HepG2 (cell line): ENCODE data around the gene CYP4F22. TPM values are rescaled to one million over a fixed set of nuclear protein-coding genes. Genes with fewer than 3 reads are reported as not detected.
"Not testable (repeated sequence)": the region's sequence is repeated elsewhere in the genome, so short reads cannot be mapped to it uniquely, and the experiment has no call there.

Source experiments
- ATAC-seq: fragments of 200-7000 bp; cut with Tn5 transposase; 3 replicates; pipeline ENCODE4 v1.9.1; 2020; ENCODE audit warnings: mild to moderate bottlenecking, moderate library complexity
- BruUV-seq: library from RNA; stranded (reverse); fragments of 400-500 nt; replicated peaks from 2 replicates; lab custom pipeline; 2021; lab: Mats Ljungman, UMichigan
- CTCF ChIA-PET: fragments of 300-600 bp; formaldehyde crosslinking; extraction: SDS; loops from one replicate; lab custom pipeline; 2021; ENCODE audit warnings: low total read pairs, inconsistent platforms, low intra/inter-chr PET ratio; lab: Yijun Ruan, JAX
- POLR2A ChIA-PET: fragments of 350-600 bp; sonication (Branson Sonifier 250); formaldehyde crosslinking; loops from one replicate; lab custom pipeline; 2020; ENCODE audit warnings: antibody characterized with exemption, inconsistent platforms; lab: Yijun Ruan, JAX
- DNase-seq: peaks from one replicate; pipeline ENCODE4 v3.0.0-alpha.2; 2015; ENCODE audit warnings: low spot score
- FAIRE-seq: peaks from 3 replicates; lab custom pipeline; 2011; peaks lifted over from hg19 to GRCh38; lab: Jason Lieb, UNC
- H2AFZ ChIP-seq: one replicate; pipeline ENCODE4 v1.6.1; 2011; ENCODE audit warnings: low read length, inconsistent platforms
- H3K27ac ChIP-seq: fragments of 300-600 bp; 3 replicates; pipeline ENCODE4 v1.8.0; 2011; ENCODE audit warnings: mixed run types, mild to moderate bottlenecking, mixed read lengths, low read length, inconsistent platforms; ENCODE audit not compliant: insufficient read depth; ENCODE audit errors: extremely low read length
- H3K27me3 ChIP-seq, 2 experiments: fragments of 200-600 bp in 1 of 2; 2 replicates in 1 of 2; 3 replicates in 1 of 2; pipeline versions ENCODE4 v1.6.0 to v1.8.0; 2011; ENCODE audit warnings: low read length in 2 of 2, mild to moderate bottlenecking in 2 of 2, moderate library complexity in 2 of 2, inconsistent platforms in 1 of 2; ENCODE audit not compliant: insufficient read depth in 2 of 2, control insufficient read depth in 1 of 2
- H3K36me3 ChIP-seq, 2 experiments: fragments of 200-600 bp in 1 of 2; replicated peaks in 1 of 2; 2 replicates in 1 of 2; 3 replicates in 1 of 2; pipeline versions ENCODE4 v1.5.1 to v1.8.0; 2011; ENCODE audit warnings: low read length in 2 of 2, inconsistent platforms in 1 of 2; ENCODE audit not compliant: insufficient read depth in 2 of 2, control insufficient read depth in 1 of 2
- H3K4me1 ChIP-seq: 2 replicates; pipeline ENCODE4 v1.5.1; 2012; ENCODE audit warnings: low read length, inconsistent platforms; ENCODE audit not compliant: insufficient read depth
- H3K4me2 ChIP-seq: 2 replicates; pipeline ENCODE4 v1.6.0; 2011; ENCODE audit warnings: low read depth, low read length, inconsistent platforms
- H3K4me3 ChIP-seq, 3 experiments: fragments of 200-600 bp in 1 of 3; sonication (generic), shearing (Covaris generic) in 1 of 3; replicated peaks in 1 of 3; 2 replicates each; pipeline ENCODE4 v1.5.1; 2011 to 2016; ENCODE audit warnings: low read length in 3 of 3, inconsistent platforms in 2 of 3, low read depth in 2 of 3, mild to moderate bottlenecking in 2 of 3, control low read depth in 1 of 3, mixed read lengths in 1 of 3; ENCODE audit not compliant: insufficient read depth in 1 of 3
- H3K79me2 ChIP-seq: one replicate; pipeline ENCODE4 v1.6.1; 2011; ENCODE audit warnings: low read length, inconsistent platforms; ENCODE audit not compliant: insufficient read depth
- H3K9ac ChIP-seq: 2 replicates; pipeline ENCODE4 v1.6.0; 2011; ENCODE audit warnings: mild to moderate bottlenecking, low read depth, low read length, inconsistent platforms; ENCODE audit not compliant: insufficient read depth
- H3K9me3 ChIP-seq: 2 replicates; pipeline ENCODE4 v1.5.1; 2012; ENCODE audit warnings: mild to moderate bottlenecking, low read length
- H4K20me1 ChIP-seq: 2 replicates; pipeline ENCODE4 v1.6.0; 2011; ENCODE audit warnings: inconsistent platforms, mild to moderate bottlenecking, low read length, moderate library complexity; ENCODE audit not compliant: insufficient read depth
- DR1 ChIP-seq: sonication (generic); formaldehyde crosslinking; IDR thresholded peaks from 2 replicates; pipeline ENCODE4 v1.8.0; 2021; ENCODE audit warnings: mild to moderate bottlenecking, missing genetic modification reagents, inconsistent platforms
- HDAC1 ChIP-seq: sonication (generic); formaldehyde crosslinking; IDR thresholded peaks from 2 replicates; pipeline ENCODE4 v1.5.1; 2020; ENCODE audit warnings: mild to moderate bottlenecking, missing genetic modification reagents
- NFE2L1 ChIP-seq: sonication (generic); formaldehyde crosslinking; IDR thresholded peaks from 2 replicates; pipeline ENCODE4 v1.4.0; 2020; ENCODE audit warnings: missing genetic modification reagents, mild to moderate bottlenecking, borderline replicate concordance
- REPIN1 ChIP-seq: sonication (generic); formaldehyde crosslinking; IDR thresholded peaks from 2 replicates; pipeline ENCODE4 v1.8.0; 2022; ENCODE audit warnings: missing genetic modification reagents, low read depth, mild to moderate bottlenecking, borderline replicate concordance
- SPEN ChIP-seq: sonication (generic); formaldehyde crosslinking; IDR thresholded peaks from 2 replicates; pipeline ENCODE4 v1.5.1; 2020; ENCODE audit warnings: low read depth, mild to moderate bottlenecking, missing genetic modification reagents
- TBL1XR1 ChIP-seq: fragments of 150-350 bp; IDR thresholded peaks from 2 replicates; pipeline ENCODE4 v1.6.1; 2014; ENCODE audit warnings: borderline replicate concordance, low read length; ENCODE audit not compliant: partially characterized antibody
- ZNF629 ChIP-seq: sonication (generic); formaldehyde crosslinking; conservative IDR thresholded peaks from 2 replicates; pipeline ENCODE4 v1.5.0; 2020; ENCODE audit warnings: missing genetic modification reagents
- ZNF713 ChIP-seq: sonication (generic); formaldehyde crosslinking; IDR thresholded peaks from 2 replicates; pipeline ENCODE4 v1.4.0; 2020; ENCODE audit warnings: mild to moderate bottlenecking, missing genetic modification reagents
- WGBS: methylation state at CpG from one replicate; pipeline ENCODE4 v1.1.6; 2017; ENCODE audit warnings: low lambda C conversion rate; 5-methylcytosine and 5-hydroxymethylcytosine counted together
- in situ Hi-C: cut with HindIII; loops from 2 replicates; pipeline ENCODE4 v1.10.0; 2017; ENCODE audit warnings: low pct_unique_long_range_greater_than_20kb; ENCODE audit not compliant: extremely low pct_ligation_motif_present
- intact Hi-C: fragments of 100-400 bp; cut with micrococcal nuclease; formaldehyde crosslinking; loops from one replicate; pipeline ENCODE4 v1.10.0; 2022; ENCODE audit not compliant: unreplicated experiment
- polyA plus RNA-seq, 8 experiments: library from polyadenylated mRNA; depleted of rRNA in 3 of 8; stranded (reverse) in 7 of 8; unstranded in 1 of 8; fragments of >200 nt; fragmentation: Illumina TruSeq in 4 of 8; extraction: Trizol in 4 of 8; gene quantifications; 2 replicates each; pipeline versions ENCODE4 v1.2.1 to v1.2.3, GENCODE V29; 2011 to 2016; ENCODE audit warnings: low read depth in 4 of 8, missing spikeins in 1 of 8, mixed read lengths in 1 of 8; ENCODE audit not compliant: insufficient read depth in 1 of 8
- total RNA-seq, 5 experiments: library from RNA; depleted of rRNA; stranded (reverse); fragments of >200 nt; fragmentation: Illumina TruSeq; extraction: Trizol; gene quantifications; 2 replicates each; pipeline ENCODE4 v1.2.3, GENCODE V29; 2016; ENCODE audit warnings: low read depth in 1 of 5
- TF ChIP-seq, protein P1 (sequence below): sonication (generic); formaldehyde crosslinking; IDR thresholded peaks from 2 replicates; pipeline ENCODE4 v1.4.0; 2020; ENCODE audit warnings: missing genetic modification reagents

Gene CYP4F22
- total and polyA plus RNA-seq, 2 of the 13 experiments (the other 11 are each of a cell fraction or from before 2014, with no cell fraction given), result 0.05 TPM; not detected in 1

- TF ChIP-seq NFE2L1 (CRISPR knock-in tag) (no peak), DR1 (CRISPR knock-in tag) (no peak), HDAC1 (CRISPR knock-in tag) (no peak), REPIN1 (CRISPR knock-in tag) (no peak), TBL1XR1 (no peak)
- TF ChIP-seq, protein P1, sequence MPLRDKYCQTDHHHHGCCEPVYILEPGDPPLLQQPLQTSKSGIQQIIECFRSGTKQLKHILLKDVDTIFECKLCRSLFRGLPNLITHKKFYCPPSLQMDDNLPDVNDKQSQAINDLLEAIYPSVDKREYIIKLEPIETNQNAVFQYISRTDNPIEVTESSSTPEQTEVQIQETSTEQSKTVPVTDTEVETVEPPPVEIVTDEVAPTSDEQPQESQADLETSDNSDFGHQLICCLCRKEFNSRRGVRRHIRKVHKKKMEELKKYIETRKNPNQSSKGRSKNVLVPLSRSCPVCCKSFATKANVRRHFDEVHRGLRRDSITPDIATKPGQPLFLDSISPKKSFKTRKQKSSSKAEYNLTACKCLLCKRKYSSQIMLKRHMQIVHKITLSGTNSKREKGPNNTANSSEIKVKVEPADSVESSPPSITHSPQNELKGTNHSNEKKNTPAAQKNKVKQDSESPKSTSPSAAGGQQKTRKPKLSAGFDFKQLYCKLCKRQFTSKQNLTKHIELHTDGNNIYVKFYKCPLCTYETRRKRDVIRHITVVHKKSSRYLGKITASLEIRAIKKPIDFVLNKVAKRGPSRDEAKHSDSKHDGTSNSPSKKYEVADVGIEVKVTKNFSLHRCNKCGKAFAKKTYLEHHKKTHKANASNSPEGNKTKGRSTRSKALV (CRISPR knock-in tag), result no peak
Measured at GRCh38 chr19:15507068-15508034, 974 bp upstream of the CYP4F22 start (continued).

DNA sequence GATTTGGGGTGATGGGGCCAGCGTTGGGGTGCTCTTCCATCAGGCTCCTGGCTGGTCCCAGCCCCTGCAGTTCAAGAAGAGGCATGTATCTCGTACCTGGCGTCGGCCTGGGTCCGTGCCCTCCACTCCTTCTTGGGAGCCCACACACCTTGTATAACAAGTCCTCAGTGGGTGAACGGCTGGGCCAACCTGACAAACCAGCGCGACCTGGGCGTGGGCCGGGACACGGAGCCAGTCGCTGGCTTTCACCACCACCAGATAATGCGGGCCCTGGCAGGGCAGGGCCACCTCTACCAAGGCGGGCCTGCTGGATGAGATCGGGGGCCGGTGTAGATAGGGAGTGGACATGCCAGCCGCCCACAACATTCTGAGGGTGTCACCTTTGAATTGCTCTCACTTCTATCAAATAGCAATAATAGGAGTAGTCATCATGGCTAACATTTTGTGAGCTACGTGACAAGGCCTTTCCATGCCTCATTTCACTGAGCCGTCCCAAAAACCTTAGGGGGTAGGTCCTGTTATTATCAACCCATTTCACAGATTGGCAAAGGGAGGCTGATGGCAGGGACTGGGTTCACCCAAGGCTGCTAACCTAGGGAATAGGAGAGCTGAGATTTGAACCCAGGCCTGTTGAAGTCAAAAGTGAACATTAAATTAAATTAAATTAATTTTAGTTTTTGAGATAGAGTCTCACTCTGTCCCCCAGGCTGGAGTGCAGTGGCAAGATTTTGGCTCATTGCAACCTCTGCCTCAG is 3.5 kb downstream of the CYP4F22 start:
- TF ChIP-seq SPEN (no peak), ZNF629 (CRISPR knock-in tag) (peak; percentile 60), ZNF713 (CRISPR knock-in tag) (no peak)
- FAIRE-seq (no peak), DNase-seq (no peak), ATAC-seq (no peak)
- Histone ChIP-seq H3K9ac (no peak overlapping the region), H3K27ac (no peak overlapping the region), H2AFZ (no peak overlapping the region), H3K4me1 (0 out of 2 replicates have a peak, but pooled peaks cover 6% of the 10 kb centered on the region), H3K4me2 (no peak overlapping the region), H3K36me3 (no peaks in the 10 kb centered on the region), H4K20me1 (no peaks in the 10 kb centered on the region), H3K9me3 (peaks cover 8% of the 10 kb centered on the region; the same call in 1 of the 2 replicates), H3K27me3 (peaks cover 7 to 26% of the 10 kb centered on the region in 2 experiments; a peak in 4 of 5 replicates), H3K4me3 (no peak overlapping the region), H3K79me2 (no peaks in the 10 kb centered on the region)
- BruUV-seq, result no TSS peak
- 53% methylated on average over 19 of the region's 19 CpGs for WGBS
- CTCF ChIA-PET, result no interaction called here
- POLR2A ChIA-PET, result no interaction called here
- in situ Hi-C loops (no loop called here), intact Hi-C loops (no loop called here)

- H3K9ac ChIP-seq, POLR2A ChIA-PET, ATAC-seq, H3K4me2 ChIP-seq, CTCF ChIA-PET, H3K4me1 ChIP-seq, FAIRE-seq, H3K36me3 ChIP-seq, in situ Hi-C loops, H3K9me3 ChIP-seq, H3K27ac ChIP-seq, H2AFZ ChIP-seq, DNase-seq, intact Hi-C loops, H4K20me1 ChIP-seq, H3K79me2 ChIP-seq, H3K27me3 ChIP-seq, BruUV-seq, H3K4me3 ChIP-seq: not testable (repeated sequence)
- 49% methylated on average over 9 of the region's 9 CpGs for WGBS
Measured at GRCh38 chr19:15515227-15515625, 6.9 kb downstream of the CYP4F22 start.
